ENCODE results near the gene PTTG1IP. TPM values are rescaled to one million over a fixed set of nuclear protein-coding genes. Genes with fewer than 3 reads are reported as not detected.
A peak's percentile ranks its signal among the peaks of the same experiment; 100 is the strongest.

Gene PTTG1IP
- total and polyA plus RNA-seq, 2 of the 13 experiments (the other 11 are each of a cell fraction or from before 2014, with no cell fraction given), result 161 to 700 TPM

- TF ChIP-seq KAT7 (CRISPR knock-in tag; IDR thresholded peaks at IDR 0.05; ENCODE audit: borderline replicate concordance) (no peak), MZF1 (CRISPR knock-in tag; IDR thresholded peaks at IDR 0.05; ENCODE audit: borderline replicate concordance) (no peak), CREB1 (IDR thresholded peaks at IDR 0.05) (no peak), CREB1 (CRISPR knock-in tag; IDR thresholded peaks at IDR 0.05) (no peak), YEATS2 (CRISPR knock-in tag; IDR thresholded peaks at IDR 0.05; ENCODE audit: borderline replicate concordance) (peak; percentile 77; the same call in 1 of the 2 replicates), ZNF768 (CRISPR knock-in tag; IDR thresholded peaks at IDR 0.05) (no peak), BCL3 (CRISPR knock-in tag; IDR thresholded peaks at IDR 0.05) (no peak), HMGA1 (CRISPR knock-in tag; conservative IDR thresholded peaks at IDR 0.05) (no peak), SP2 (CRISPR knock-in tag; IDR thresholded peaks at IDR 0.05) (no peak), ZNF792 (CRISPR knock-in tag; IDR thresholded peaks at IDR 0.05) (peak; percentile 39; the same call in 1 of the 2 replicates), SMAD9 (CRISPR knock-in tag; IDR thresholded peaks at IDR 0.05) (no peak), HNRNPUL1 (IDR thresholded peaks at IDR 0.05; ENCODE audit: low read depth, low read length) (no peak), ARNT (IDR thresholded peaks at IDR 0.05) (no peak), KAT8 (CRISPR knock-in tag; IDR thresholded peaks at IDR 0.05) (peak; percentile 56; the same call in 1 of the 2 replicates), CBX2 (IDR thresholded peaks at IDR 0.05; ENCODE audit: low read depth, low read length) (no peak), CBX2 (CRISPR knock-in tag; IDR thresholded peaks at IDR 0.05; ENCODE audit: low read depth) (no peak), ZBTB20 (CRISPR knock-in tag; IDR thresholded peaks at IDR 0.05; ENCODE audit: borderline replicate concordance, low read depth) (no peak), ZNF263 (CRISPR knock-in tag; IDR thresholded peaks at IDR 0.05) (no peak)
- TF ChIP-seq, protein P1, sequence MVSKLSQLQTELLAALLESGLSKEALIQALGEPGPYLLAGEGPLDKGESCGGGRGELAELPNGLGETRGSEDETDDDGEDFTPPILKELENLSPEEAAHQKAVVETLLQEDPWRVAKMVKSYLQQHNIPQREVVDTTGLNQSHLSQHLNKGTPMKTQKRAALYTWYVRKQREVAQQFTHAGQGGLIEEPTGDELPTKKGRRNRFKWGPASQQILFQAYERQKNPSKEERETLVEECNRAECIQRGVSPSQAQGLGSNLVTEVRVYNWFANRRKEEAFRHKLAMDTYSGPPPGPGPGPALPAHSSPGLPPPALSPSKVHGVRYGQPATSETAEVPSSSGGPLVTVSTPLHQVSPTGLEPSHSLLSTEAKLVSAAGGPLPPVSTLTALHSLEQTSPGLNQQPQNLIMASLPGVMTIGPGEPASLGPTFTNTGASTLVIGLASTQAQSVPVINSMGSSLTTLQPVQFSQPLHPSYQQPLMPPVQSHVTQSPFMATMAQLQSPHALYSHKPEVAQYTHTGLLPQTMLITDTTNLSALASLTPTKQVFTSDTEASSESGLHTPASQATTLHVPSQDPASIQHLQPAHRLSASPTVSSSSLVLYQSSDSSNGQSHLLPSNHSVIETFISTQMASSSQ (IDR thresholded peaks at IDR 0.05; ENCODE audit: low read depth), result peak; percentile 48; the same call in 1 of the 2 replicates
- TF ChIP-seq, protein P1 (CRISPR knock-in tag; IDR thresholded peaks at IDR 0.05; ENCODE audit: borderline replicate concordance), result no peak; the same call in 1 of the 2 replicates
- TF ChIP-seq, protein P2, sequence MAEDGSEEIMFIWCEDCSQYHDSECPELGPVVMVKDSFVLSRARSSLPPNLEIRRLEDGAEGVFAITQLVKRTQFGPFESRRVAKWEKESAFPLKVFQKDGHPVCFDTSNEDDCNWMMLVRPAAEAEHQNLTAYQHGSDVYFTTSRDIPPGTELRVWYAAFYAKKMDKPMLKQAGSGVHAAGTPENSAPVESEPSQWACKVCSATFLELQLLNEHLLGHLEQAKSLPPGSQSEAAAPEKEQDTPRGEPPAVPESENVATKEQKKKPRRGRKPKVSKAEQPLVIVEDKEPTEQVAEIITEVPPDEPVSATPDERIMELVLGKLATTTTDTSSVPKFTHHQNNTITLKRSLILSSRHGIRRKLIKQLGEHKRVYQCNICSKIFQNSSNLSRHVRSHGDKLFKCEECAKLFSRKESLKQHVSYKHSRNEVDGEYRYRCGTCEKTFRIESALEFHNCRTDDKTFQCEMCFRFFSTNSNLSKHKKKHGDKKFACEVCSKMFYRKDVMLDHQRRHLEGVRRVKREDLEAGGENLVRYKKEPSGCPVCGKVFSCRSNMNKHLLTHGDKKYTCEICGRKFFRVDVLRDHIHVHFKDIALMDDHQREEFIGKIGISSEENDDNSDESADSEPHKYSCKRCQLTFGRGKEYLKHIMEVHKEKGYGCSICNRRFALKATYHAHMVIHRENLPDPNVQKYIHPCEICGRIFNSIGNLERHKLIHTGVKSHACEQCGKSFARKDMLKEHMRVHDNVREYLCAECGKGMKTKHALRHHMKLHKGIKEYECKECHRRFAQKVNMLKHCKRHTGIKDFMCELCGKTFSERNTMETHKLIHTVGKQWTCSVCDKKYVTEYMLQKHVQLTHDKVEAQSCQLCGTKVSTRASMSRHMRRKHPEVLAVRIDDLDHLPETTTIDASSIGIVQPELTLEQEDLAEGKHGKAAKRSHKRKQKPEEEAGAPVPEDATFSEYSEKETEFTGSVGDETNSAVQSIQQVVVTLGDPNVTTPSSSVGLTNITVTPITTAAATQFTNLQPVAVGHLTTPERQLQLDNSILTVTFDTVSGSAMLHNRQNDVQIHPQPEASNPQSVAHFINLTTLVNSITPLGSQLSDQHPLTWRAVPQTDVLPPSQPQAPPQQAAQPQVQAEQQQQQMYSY (CRISPR knock-in tag; IDR thresholded peaks at IDR 0.05), result no peak
- TF ChIP-seq, protein P3, sequence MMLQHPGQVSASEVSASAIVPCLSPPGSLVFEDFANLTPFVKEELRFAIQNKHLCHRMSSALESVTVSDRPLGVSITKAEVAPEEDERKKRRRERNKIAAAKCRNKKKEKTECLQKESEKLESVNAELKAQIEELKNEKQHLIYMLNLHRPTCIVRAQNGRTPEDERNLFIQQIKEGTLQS (CRISPR knock-in tag; IDR thresholded peaks at IDR 0.05), result peak; percentile 55
Measured at GRCh38 chr21:44878053-44878982, 4.8 kb upstream of the PTTG1IP start (continued).

Measured in HepG2 (cell line).